ENCODE measurements around the gene RPL14.

Gene RPL14

DNA sequence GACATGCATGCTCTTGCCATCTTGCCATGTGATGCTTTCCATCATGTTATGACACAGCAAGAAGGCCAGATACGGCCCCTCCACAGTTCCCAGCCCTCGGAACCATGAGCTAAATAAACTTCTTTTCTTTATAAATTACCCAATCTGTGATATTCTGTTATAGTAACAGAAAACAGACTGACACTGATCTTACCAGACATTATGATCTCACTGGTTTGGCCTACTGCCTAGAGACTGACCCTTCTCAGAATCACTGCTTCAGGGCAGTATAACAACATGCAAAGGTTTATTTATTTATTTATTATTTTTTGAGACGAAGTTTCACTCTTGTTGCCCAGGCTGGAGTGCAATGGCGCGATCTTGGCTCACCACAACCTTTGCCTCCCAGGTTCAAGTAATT lies 33.8 kb downstream of the RPL14 start:
- peaks cover 1% of the 10 kb centered on the region for H3K36me3 ChIP-seq (ENCODE audit: control insufficient read depth, insufficient read depth, low read length)
- WGBS, 2 experiments (ENCODE audit: insufficient coverage in 2 of 2) = 93% methylated on average over 3 of the region's 5 CpGs; no CpG with 5 or more reads in 1 of the 2 experiments
- no peak overlapping the region for H3K4me3 ChIP-seq (ENCODE audit: extremely low read depth, insufficient read depth, low read length, poor library complexity, severe bottlenecking)
- no peak overlapping the region for H3K27ac ChIP-seq (ENCODE audit: low read depth, low read length, severe bottlenecking)
- H3K9me3 ChIP-seq (ENCODE audit: control insufficient read depth, low read length) = peaks cover 12% of the 10 kb centered on the region
- no peaks in the 10 kb centered on the region for H3K4me1 ChIP-seq (ENCODE audit: control insufficient read depth, insufficient read depth, low read length, poor library complexity, severe bottlenecking)

- WGBS, 2 experiments (ENCODE audit: insufficient coverage in 2 of 2) = 60% methylated on average over 2 of the region's 2 CpGs; no CpG with 5 or more reads in 1 of the 2 experiments
- H3K36me3 ChIP-seq (ENCODE audit: control insufficient read depth, insufficient read depth, low read length) = no peaks in the 10 kb centered on the region
- H3K9me3 ChIP-seq (ENCODE audit: control insufficient read depth, low read length) = no peaks in the 10 kb centered on the region
- no peak overlapping the region for H3K4me3 ChIP-seq (ENCODE audit: extremely low read depth, insufficient read depth, low read length, poor library complexity, severe bottlenecking)
- H3K4me1 ChIP-seq (ENCODE audit: control insufficient read depth, insufficient read depth, low read length, poor library complexity, severe bottlenecking) = no peaks in the 10 kb centered on the region
- no peak overlapping the region for H3K27ac ChIP-seq (ENCODE audit: low read depth, low read length, severe bottlenecking)
These were observed 37.6 kb downstream of the RPL14 start for GRCh38 chr3:40494698-40495097.

- Histone ChIP-seq H3K4me1 (ENCODE audit: control insufficient read depth, insufficient read depth, low read length, poor library complexity, severe bottlenecking) (no peaks in the 10 kb centered on the region), H3K27ac (ENCODE audit: low read depth, low read length, severe bottlenecking) (no peak overlapping the region), H3K36me3 (ENCODE audit: control insufficient read depth, insufficient read depth, low read length) (no peaks in the 10 kb centered on the region), H3K9me3 (ENCODE audit: control insufficient read depth, low read length) (no peaks in the 10 kb centered on the region), H3K4me3 (ENCODE audit: extremely low read depth, insufficient read depth, low read length, poor library complexity, severe bottlenecking) (no peak overlapping the region)
- 100% methylated on average over 1 of the region's 2 CpGs; no CpG with 5 or more reads in 1 of the 2 experiments for WGBS, 2 experiments (ENCODE audit: insufficient coverage in 2 of 2)
These were observed 40.1 kb downstream of the RPL14 start for GRCh38 chr3:40497288-40497687.

DNA sequence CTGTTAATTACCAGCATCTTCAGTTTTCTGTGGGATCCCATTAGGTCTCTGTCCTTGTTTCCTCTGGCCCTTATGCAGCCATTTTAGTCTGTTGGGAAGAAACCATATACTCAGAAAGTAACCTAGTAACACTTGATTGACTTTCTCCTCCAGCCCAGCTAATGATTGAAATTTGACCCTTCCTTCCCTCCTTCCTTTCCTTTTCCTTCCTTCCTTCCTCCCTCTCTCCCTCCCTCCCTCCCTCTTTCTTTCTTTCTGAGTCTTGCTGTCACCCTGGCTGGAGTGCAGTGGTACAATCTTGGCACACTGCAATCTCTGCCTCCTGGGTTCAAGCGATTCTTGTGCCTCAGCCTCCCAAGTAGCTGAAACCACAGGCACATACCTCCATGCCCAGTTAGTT lies 42.8 kb downstream of the RPL14 start:
- no peaks in the 10 kb centered on the region for H3K36me3 ChIP-seq (ENCODE audit: control insufficient read depth, insufficient read depth, low read length)
- no peaks in the 10 kb centered on the region for H3K4me1 ChIP-seq (ENCODE audit: control insufficient read depth, insufficient read depth, low read length, poor library complexity, severe bottlenecking)
- H3K27ac ChIP-seq (ENCODE audit: low read depth, low read length, severe bottlenecking) = no peak overlapping the region
- H3K9me3 ChIP-seq (ENCODE audit: control insufficient read depth, low read length) = no peaks in the 10 kb centered on the region
- H3K4me3 ChIP-seq (ENCODE audit: extremely low read depth, insufficient read depth, low read length, poor library complexity, severe bottlenecking) = no peak overlapping the region
- WGBS, 2 experiments (ENCODE audit: insufficient coverage in 2 of 2) = 100% methylated on average over 1 of the region's 1 CpG; no CpG with 5 or more reads in 1 of the 2 experiments

GRCh38 chr3:40502034-40502433 lies 44.9 kb downstream of the RPL14 start:
- Histone ChIP-seq H3K27ac (ENCODE audit: low read depth, low read length, severe bottlenecking) (no peak overlapping the region), H3K36me3 (ENCODE audit: control insufficient read depth, insufficient read depth, low read length) (no peaks in the 10 kb centered on the region), H3K9me3 (ENCODE audit: control insufficient read depth, low read length) (no peaks in the 10 kb centered on the region), H3K4me3 (ENCODE audit: extremely low read depth, insufficient read depth, low read length, poor library complexity, severe bottlenecking) (no peak overlapping the region), H3K4me1 (ENCODE audit: control insufficient read depth, insufficient read depth, low read length, poor library complexity, severe bottlenecking) (no peaks in the 10 kb centered on the region)
- WGBS, 2 experiments (ENCODE audit: insufficient coverage in 2 of 2) = no CpG with 5 or more reads among the region's 2 CpGs

DNA sequence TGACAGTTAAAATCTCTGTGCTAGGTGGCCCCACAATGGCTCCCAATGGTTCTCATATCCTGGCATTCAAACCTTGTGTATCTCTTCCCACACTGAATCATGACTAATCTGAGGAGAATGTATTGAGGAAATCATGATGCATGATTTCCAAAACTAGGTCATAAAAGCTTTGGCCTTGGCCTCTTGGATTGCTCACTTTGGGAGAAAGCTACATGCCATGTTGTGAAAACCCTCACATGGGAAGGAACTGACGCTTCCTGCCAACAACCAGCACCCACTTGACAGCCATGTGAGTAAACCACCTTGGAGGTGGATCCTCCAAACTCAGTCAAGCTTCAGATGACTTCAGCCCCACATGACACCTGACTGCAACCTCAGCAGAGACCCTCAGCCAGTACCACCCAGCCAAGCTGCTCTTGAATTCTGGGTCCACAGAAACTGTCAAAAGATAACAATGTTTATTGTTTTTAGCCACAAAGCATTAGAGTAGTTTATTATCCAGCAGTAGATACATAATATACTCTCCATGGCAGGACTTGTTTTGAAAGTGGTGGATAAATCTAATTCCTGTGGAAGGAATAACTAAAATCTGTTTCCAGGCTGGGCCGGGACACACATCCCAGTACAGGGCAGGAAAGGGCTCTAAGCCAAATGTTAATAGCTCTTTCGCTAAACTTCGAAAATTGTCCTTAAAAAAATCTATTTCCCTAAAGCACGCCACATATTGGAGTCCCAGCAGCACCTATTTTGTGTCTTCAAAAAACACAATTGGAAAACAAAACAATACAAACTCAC lies 47.7 kb downstream of the RPL14 start:
- Histone ChIP-seq H3K9me3 (ENCODE audit: control insufficient read depth, low read length) (no peaks in the 10 kb centered on the region), H3K4me3 (ENCODE audit: extremely low read depth, insufficient read depth, low read length, poor library complexity, severe bottlenecking) (peak overlapping the region; percentile 61), H3K4me1 (ENCODE audit: control insufficient read depth, insufficient read depth, low read length, poor library complexity, severe bottlenecking) (no peaks in the 10 kb centered on the region), H3K27ac (ENCODE audit: low read depth, low read length, severe bottlenecking) (peak overlapping the region; percentile 61), H3K36me3 (ENCODE audit: control insufficient read depth, insufficient read depth, low read length) (peaks cover 6% of the 10 kb centered on the region)
- WGBS, 2 experiments (ENCODE audit: insufficient coverage in 2 of 2) = 98 to 100% methylated on average over 4 to 5 of the region's 5 CpGs

DNA sequence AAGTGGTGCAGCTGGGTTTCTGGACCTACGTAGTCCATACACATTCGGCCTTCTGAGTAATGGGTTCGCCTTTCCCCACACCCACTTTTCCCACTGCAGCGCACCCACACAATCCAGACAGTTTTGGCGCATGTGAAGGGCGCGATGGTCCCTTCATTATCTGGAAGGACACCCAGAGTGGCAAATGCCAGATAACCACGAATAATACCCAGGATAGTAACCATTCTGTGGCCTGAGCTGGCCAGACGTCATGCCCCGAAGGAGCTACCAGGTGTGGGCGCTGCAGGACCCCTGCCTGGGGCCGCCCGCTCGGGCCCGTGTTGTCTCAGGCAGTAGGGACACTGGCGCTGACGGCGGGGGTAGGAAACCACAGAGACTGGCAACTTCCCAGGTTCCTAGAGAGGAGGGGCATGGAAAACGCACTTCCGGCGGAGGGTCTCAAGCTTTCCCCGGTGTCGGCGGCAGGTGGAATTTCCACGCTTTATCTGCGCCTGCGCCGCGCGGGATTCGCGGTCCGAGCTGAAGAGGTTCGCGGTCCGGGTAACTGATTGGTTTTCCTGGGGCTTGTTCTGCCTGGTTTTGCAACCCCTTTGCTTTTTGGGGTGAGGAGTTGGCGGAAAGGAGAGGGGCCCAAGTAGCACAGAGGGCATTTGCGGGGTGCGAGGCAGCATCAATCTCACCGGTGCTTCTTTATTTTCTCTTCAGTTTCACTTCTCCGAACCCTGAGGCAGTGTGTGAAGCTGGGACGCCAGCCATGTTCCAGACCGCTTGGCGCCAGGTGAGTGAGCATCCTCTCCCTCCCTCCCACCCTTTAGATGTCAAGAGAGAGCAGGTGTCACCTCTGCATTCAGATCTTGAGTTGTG lies 48.7 kb downstream of the RPL14 start, which contains the start of gene ZNF620:
ZNF620 (plus strand) TSS at position 441 of the 864 bp plus-strand sequence; CDS start at position 755, 314 bp downstream.
- Histone ChIP-seq H3K4me1 (ENCODE audit: control insufficient read depth, insufficient read depth, low read length, poor library complexity, severe bottlenecking) (no peaks in the 10 kb centered on the region), H3K36me3 (ENCODE audit: control insufficient read depth, insufficient read depth, low read length) (peaks cover 6% of the 10 kb centered on the region), H3K27ac (ENCODE audit: low read depth, low read length, severe bottlenecking) (peak within 1 kb of the TSS; percentile 61), H3K9me3 (ENCODE audit: control insufficient read depth, low read length) (no peaks in the 10 kb centered on the region), H3K4me3 (ENCODE audit: extremely low read depth, insufficient read depth, low read length, poor library complexity, severe bottlenecking) (peak within 1 kb of the TSS; percentile 61)
- 6 to 13% methylated on average over 29 to 41 of the region's 44 CpGs for WGBS, 2 experiments (ENCODE audit: insufficient coverage in 2 of 2)

- Histone ChIP-seq H3K36me3 (ENCODE audit: control insufficient read depth, insufficient read depth, low read length) (peaks cover 11% of the 10 kb centered on the region), H3K9me3 (ENCODE audit: control insufficient read depth, low read length) (no peaks in the 10 kb centered on the region), H3K4me3 (ENCODE audit: extremely low read depth, insufficient read depth, low read length, poor library complexity, severe bottlenecking) (no peak overlapping the region), H3K27ac (ENCODE audit: low read depth, low read length, severe bottlenecking) (no peak overlapping the region), H3K4me1 (ENCODE audit: control insufficient read depth, insufficient read depth, low read length, poor library complexity, severe bottlenecking) (no peaks in the 10 kb centered on the region)
- 89 to 100% methylated on average over 1 of the region's 1 CpG for WGBS, 2 experiments (ENCODE audit: insufficient coverage in 2 of 2)
These were observed 54.0 kb downstream of the RPL14 start for GRCh38 chr3:40511031-40511718.

GRCh38 chr3:40516201-40516600 lies 59.1 kb downstream of the RPL14 start:
- no peak overlapping the region for H3K4me3 ChIP-seq (ENCODE audit: extremely low read depth, insufficient read depth, low read length, poor library complexity, severe bottlenecking)
- no peak overlapping the region for H3K27ac ChIP-seq (ENCODE audit: low read depth, low read length, severe bottlenecking)
- no peaks in the 10 kb centered on the region for H3K9me3 ChIP-seq (ENCODE audit: control insufficient read depth, low read length)
- H3K4me1 ChIP-seq (ENCODE audit: control insufficient read depth, insufficient read depth, low read length, poor library complexity, severe bottlenecking) = no peaks in the 10 kb centered on the region
- 100% methylated on average over 1 to 3 of the region's 5 CpGs for WGBS, 2 experiments (ENCODE audit: insufficient coverage in 2 of 2)
- H3K36me3 ChIP-seq (ENCODE audit: control insufficient read depth, insufficient read depth, low read length) = peaks cover 10% of the 10 kb centered on the region

GRCh38 chr3:40518067-40518466 lies 60.9 kb downstream of the RPL14 start:
- H3K4me3 ChIP-seq (ENCODE audit: extremely low read depth, insufficient read depth, low read length, poor library complexity, severe bottlenecking) = no peak overlapping the region
- no CpG with 5 or more reads among the region's 1 CpG for WGBS, 2 experiments (ENCODE audit: insufficient coverage in 2 of 2)
- H3K4me1 ChIP-seq (ENCODE audit: control insufficient read depth, insufficient read depth, low read length, poor library complexity, severe bottlenecking) = no peaks in the 10 kb centered on the region
- H3K27ac ChIP-seq (ENCODE audit: low read depth, low read length, severe bottlenecking) = no peak overlapping the region
- peaks cover 5% of the 10 kb centered on the region for H3K36me3 ChIP-seq (ENCODE audit: control insufficient read depth, insufficient read depth, low read length)
- H3K9me3 ChIP-seq (ENCODE audit: control insufficient read depth, low read length) = no peaks in the 10 kb centered on the region
